CD4-positive, alpha-beta memory T cell (primary cell): ENCODE data around the gene PSMF1. TPM values are rescaled to one million over a fixed set of nuclear protein-coding genes. Genes with fewer than 3 reads are reported as not detected.

ENCODE experiments used
- CTCF ChIA-PET: fragments of 350-600 bp; sonication (Branson Sonifier 250); formaldehyde crosslinking; loops from one replicate; lab custom pipeline; 2021; ENCODE audit warnings: inconsistent platforms; ENCODE audit not compliant: partially characterized antibody; lab: Charles Lee
- POLR2A ChIA-PET: fragments of 350-600 bp; sonication (Branson Sonifier 250); formaldehyde crosslinking; loops from one replicate; lab custom pipeline; 2021; ENCODE audit not compliant: partially characterized antibody; lab: Charles Lee
- DNase-seq, 5 donors: peaks; one replicate each; pipeline versions ENCODE4 v3.0.0 to v3.0.0-alpha.2; 2020 to 2022; ENCODE audit warnings: mixed read lengths in 1 of 5
- H3K27ac ChIP-seq: one replicate; pipeline ENCODE4 v1.7.0; 2013; ENCODE audit warnings: low read depth, low read length
- H3K27me3 ChIP-seq: 2 replicates; pipeline ENCODE4 v1.7.0; 2013; ENCODE audit warnings: mild to moderate bottlenecking, low read length, moderate library complexity; ENCODE audit not compliant: insufficient read depth
- H3K36me3 ChIP-seq: 2 replicates; pipeline ENCODE4 v1.7.0; 2013; ENCODE audit warnings: mild to moderate bottlenecking, low read length, moderate library complexity; ENCODE audit not compliant: insufficient read depth
- H3K4me1 ChIP-seq: 2 replicates; pipeline ENCODE4 v1.7.0; 2013; ENCODE audit warnings: mild to moderate bottlenecking, low read length, moderate library complexity; ENCODE audit not compliant: insufficient read depth
- H3K4me3 ChIP-seq, 2 donors: one replicate each; pipeline ENCODE4 v1.7.0; 2013; ENCODE audit warnings: low read length in 2 of 2, mild to moderate bottlenecking in 1 of 2
- H3K9me3 ChIP-seq, 2 donors: one replicate each; pipeline ENCODE4 v1.7.0; 2013; ENCODE audit warnings: low read length in 2 of 2, control low read depth in 1 of 2; ENCODE audit not compliant: control insufficient read depth in 1 of 2
- H3K27ac Mint-ChIP-seq, 7 donors: one replicate each; pipeline ENCODE4 v1.8.0; 2020 to 2021; ENCODE audit warnings: mixed read lengths in 7 of 7, mild to moderate bottlenecking in 6 of 7, inconsistent platforms in 3 of 7, moderate library complexity in 3 of 7
- H3K27me3 Mint-ChIP-seq, 2 donors: one replicate each; pipeline ENCODE4 v1.8.0; 2020 to 2021; ENCODE audit warnings: mixed read lengths in 2 of 2
- H3K36me3 Mint-ChIP-seq, 2 donors: one replicate each; pipeline ENCODE4 v1.8.0; 2020 to 2021; ENCODE audit warnings: mixed read lengths in 2 of 2, inconsistent platforms in 1 of 2, mild to moderate bottlenecking in 1 of 2
- H3K4me1 Mint-ChIP-seq, 4 donors: one replicate each; pipeline ENCODE4 v1.8.0; 2020 to 2021; ENCODE audit warnings: mixed read lengths in 4 of 4, mild to moderate bottlenecking in 1 of 4
- H3K4me3 Mint-ChIP-seq, 8 donors: one replicate each; pipeline ENCODE4 v1.8.0; 2020 to 2021; ENCODE audit warnings: mixed read lengths in 8 of 8, mild to moderate bottlenecking in 7 of 8, moderate library complexity in 6 of 8, inconsistent platforms in 3 of 8
- H3K9me3 Mint-ChIP-seq, 8 donors: one replicate each; pipeline ENCODE4 v1.8.0; 2020 to 2021; ENCODE audit warnings: mixed read lengths in 8 of 8, mild to moderate bottlenecking in 5 of 8, inconsistent platforms in 3 of 8, moderate library complexity in 1 of 8
- intact Hi-C: fragments of 100-400 bp; cut with micrococcal nuclease; formaldehyde crosslinking; loops from one replicate; pipeline ENCODE4 v1.15.1; 2023
- polyA plus RNA-seq, 2 donors: library from polyadenylated mRNA; unstranded; fragments of 300-500 nt; fragmentation: Illumina TruSeq; gene quantifications; one replicate each; pipeline ENCODE4 v1.2.3, GENCODE V29; 2021
- total RNA-seq, 2 experiments: library from RNA; stranded (reverse); gene quantifications; one replicate each; pipeline ENCODE4 v1.2.3, GENCODE V29; 2021

PSMF1 gene
- total and polyA plus RNA-seq, 4 experiments from 2014 or later: 118 to 189 (median 128) TPM

DNA sequence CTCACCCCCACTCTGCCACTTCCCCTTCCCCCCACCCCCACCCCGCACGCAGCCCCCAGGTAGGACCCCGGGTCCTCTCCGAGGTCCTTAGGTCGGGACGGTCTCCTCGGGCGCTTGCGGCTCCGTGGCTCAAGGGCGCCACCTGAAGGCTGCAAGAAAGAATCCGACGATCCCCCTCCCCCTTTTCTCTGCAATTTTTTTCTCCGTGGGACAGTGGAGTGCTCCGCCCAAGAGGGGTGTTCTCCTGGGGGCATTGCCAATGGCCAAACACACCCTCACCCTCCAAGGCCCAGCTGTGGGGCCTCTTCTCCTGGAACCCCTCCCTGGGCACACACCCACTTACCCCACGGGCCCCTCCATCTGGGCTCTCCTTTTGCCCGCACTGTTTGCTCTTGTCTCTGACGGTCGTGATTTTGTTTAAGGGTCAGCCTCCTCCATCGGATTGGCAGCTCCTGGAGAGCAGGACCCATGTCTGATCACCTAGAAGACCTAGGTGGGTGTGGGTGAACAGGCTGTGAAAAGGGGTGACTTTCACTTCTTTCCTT is 67.5 kb downstream of the PSMF1 start:
- Histone ChIP-seq H3K36me3 (no peaks in the 10 kb centered on the region), H3K27me3 (peaks cover 3% of the 10 kb centered on the region), H3K27ac (no peak overlapping the region), H3K4me1 (peaks cover 14% of the 10 kb centered on the region), H3K4me3 (no peak overlapping the region), H3K9me3 (no peaks in the 10 kb centered on the region)
- CTCF ChIA-PET: no interaction called here
- Mint-ChIP-seq H3K27ac (peak overlapping the region in 1 of 7 donors; percentile 60), H3K4me3 (peak overlapping the region in 7 of 8 donors; percentile 1 to 82 (median 68)), H3K27me3 (peaks cover 23 to 25% of the 10 kb centered on the region in 2 donors), H3K9me3 (peaks cover 0 to 1% (median 0%) of the 10 kb centered on the region in 8 donors), H3K36me3 (no peaks in the 10 kb centered on the region), H3K4me1 (peaks cover 6 to 13% (median 9%) of the 10 kb centered on the region in 4 donors)
- intact Hi-C loops: loop anchor here (10.0 kb wide), 1 partner anchor 211 kb away; no protein-coding TSS in a partner anchor
- POLR2A ChIA-PET: no interaction called here
- peak in 4 of 5 donors; percentile 28 to 37 (median 30) for DNase-seq

DNA sequence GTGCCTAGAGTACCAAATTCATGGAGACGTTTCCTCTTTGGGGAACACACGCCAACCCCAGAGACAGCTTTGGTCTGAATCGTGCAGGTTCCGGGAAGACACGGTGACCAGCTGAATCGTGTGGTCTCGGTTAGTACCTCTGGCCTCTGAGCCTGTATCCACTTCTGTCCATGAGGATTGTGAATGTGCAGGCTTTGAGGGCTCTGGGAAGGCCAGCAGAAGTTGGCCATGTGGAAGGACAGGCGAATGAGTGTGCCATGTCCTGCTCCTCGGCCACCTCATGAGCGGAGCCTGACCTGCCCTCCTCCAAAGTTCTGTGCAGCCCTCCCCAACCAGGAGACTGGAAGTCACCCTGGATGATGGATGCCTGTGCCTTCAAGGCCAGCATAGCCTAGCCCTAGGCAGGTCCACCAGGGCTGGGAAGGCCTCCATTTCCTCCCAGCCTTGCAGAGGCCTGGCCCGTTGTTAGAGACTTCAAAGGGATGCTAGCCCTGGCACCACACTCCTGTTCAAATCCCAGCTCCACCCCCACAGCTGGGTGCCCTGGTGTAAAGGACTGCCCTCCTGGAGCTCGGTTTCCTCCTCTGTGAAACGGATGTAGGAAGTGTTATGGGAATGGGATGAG is 68.1 kb downstream of the PSMF1 start:
- H3K4me3 Mint-ChIP-seq: peak overlapping the region in 4 of 8 donors; percentile 9 to 82 (median 74)

DNA sequence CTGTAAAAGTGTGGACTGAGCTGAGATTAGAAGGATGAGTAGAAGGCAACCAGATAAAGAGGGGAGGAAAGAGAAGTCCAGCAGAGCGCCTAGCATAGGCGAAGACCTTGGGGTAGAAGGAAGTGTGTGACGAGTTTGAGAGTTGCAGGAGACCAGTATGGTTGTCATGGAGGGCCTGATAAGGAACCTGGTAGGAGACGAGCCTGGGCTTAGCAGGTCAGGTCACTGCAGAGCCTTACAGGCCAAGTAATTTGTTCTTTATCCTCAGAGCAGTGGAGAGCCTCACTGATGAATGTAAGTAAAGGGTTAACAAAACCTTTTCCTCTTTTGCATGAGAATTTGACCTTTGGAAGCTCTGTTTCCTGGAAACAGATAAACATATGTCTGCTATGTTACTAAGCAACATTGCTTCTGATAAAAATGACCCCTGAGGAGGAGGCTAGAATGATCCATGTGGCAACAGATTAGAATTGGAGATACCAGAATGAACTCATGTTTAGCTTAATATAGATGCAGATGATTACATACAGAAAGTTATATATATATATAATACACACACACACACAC is 69.3 kb downstream of the PSMF1 start:
- no peaks in the 10 kb centered on the region for H3K36me3 Mint-ChIP-seq
- no peak overlapping the region for H3K27ac Mint-ChIP-seq
- H3K4me3 Mint-ChIP-seq: no peak overlapping the region
- ChIA-PET POLR2A (no interaction called here), CTCF (interaction anchor here (0.9 kb wide), 1 partner anchor 81 kb away, joined by 3 read pairs; no protein-coding TSS in a partner anchor)
- peaks cover 0 to 1% (median 0%) of the 10 kb centered on the region in 8 donors for H3K9me3 Mint-ChIP-seq
- Histone ChIP-seq H3K36me3 (no peaks in the 10 kb centered on the region), H3K4me1 (peaks cover 14% of the 10 kb centered on the region), H3K27me3 (peaks cover 3% of the 10 kb centered on the region), H3K4me3 (no peak overlapping the region), H3K27ac (no peak overlapping the region), H3K9me3 (no peaks in the 10 kb centered on the region)
- peaks cover 23 to 25% of the 10 kb centered on the region in 2 donors for H3K27me3 Mint-ChIP-seq
- peaks cover 6 to 13% (median 9%) of the 10 kb centered on the region in 4 donors for H3K4me1 Mint-ChIP-seq
- no peak for DNase-seq
- intact Hi-C loops: loop anchor here (10.0 kb wide), 1 partner anchor 213 kb away; no protein-coding TSS in a partner anchor

More for the DNA sequence above, 68.1 kb downstream of the PSMF1 start:
- H3K9me3 ChIP-seq: no peaks in the 10 kb centered on the region
- no peaks in the 10 kb centered on the region for H3K36me3 ChIP-seq
- Mint-ChIP-seq H3K27ac (no peak overlapping the region), H3K27me3 (peaks cover 23 to 25% of the 10 kb centered on the region in 2 donors), H3K4me1 (peaks cover 6 to 13% (median 9%) of the 10 kb centered on the region in 4 donors), H3K36me3 (no peaks in the 10 kb centered on the region), H3K9me3 (peaks cover 0 to 1% (median 0%) of the 10 kb centered on the region in 8 donors)
- H3K27me3 ChIP-seq: peaks cover 3% of the 10 kb centered on the region
- H3K27ac ChIP-seq: no peak overlapping the region
- ChIA-PET POLR2A (no interaction called here), CTCF (no interaction called here)
- H3K4me3 ChIP-seq: no peak overlapping the region
- peaks cover 14% of the 10 kb centered on the region for H3K4me1 ChIP-seq
- intact Hi-C loops: loop anchor here (10.0 kb wide), 1 partner anchor 212 kb away; no protein-coding TSS in a partner anchor
- no peak for DNase-seq

DNA sequence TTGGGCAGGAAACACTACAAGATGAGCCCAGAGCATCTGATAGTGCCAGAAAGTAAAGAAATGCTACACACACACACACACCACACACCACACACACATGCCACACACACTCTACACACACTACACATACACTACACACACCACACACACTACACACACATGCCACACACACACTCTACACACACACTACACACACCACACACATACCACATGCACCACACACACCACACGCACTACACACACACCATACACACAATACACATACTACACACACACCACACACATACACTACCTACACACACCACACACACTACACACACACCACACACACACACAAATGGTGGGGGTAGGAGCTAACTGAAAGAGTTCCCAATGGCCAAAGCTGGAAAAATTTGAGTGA is 69.9 kb downstream of the PSMF1 start:
- H3K27me3 ChIP-seq: peaks cover 3% of the 10 kb centered on the region
- Mint-ChIP-seq H3K27me3 (peaks cover 20% of the 10 kb centered on the region in 2 donors), H3K4me3 (no peak overlapping the region), H3K27ac (no peak overlapping the region), H3K36me3 (no peaks in the 10 kb centered on the region), H3K4me1 (peaks cover 6 to 13% (median 9%) of the 10 kb centered on the region in 4 donors), H3K9me3 (peaks cover 0 to 1% (median 0%) of the 10 kb centered on the region in 8 donors)
- POLR2A ChIA-PET: no interaction called here
- no peak overlapping the region for H3K4me3 ChIP-seq
- no peaks in the 10 kb centered on the region for H3K9me3 ChIP-seq
- intact Hi-C loops: loop anchor here (10.0 kb wide), 1 partner anchor 214 kb away; no protein-coding TSS in a partner anchor
- no peaks in the 10 kb centered on the region for H3K36me3 ChIP-seq
- no peak for DNase-seq
- H3K4me1 ChIP-seq: peaks cover 14% of the 10 kb centered on the region
- no peak overlapping the region for H3K27ac ChIP-seq
- CTCF ChIA-PET: interaction anchor here (0.9 kb wide), 1 partner anchor 81 kb away, joined by 3 read pairs; no protein-coding TSS in a partner anchor

DNA sequence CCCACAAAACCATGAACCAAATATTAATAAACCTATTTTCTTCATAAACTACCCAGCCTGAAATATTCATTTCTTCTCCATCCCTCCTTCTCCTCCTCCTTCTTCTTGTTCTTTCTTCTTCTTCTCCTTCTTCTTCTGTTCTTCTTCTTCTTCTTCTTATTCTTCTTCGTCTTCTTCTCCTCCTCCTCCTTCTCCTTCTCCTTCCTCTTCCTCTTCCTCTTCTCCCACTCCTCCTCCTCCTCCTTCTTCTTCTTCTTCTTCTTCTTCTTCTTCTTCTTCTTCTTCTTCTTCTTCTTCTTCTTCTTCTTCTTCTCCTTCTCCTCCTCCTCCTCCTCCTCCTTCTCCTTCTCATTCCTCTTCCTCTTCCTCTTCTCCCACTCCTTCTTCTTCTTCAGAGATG is 71.4 kb downstream of the PSMF1 start:
- Mint-ChIP-seq H3K36me3 (no peaks in the 10 kb centered on the region), H3K9me3 (peaks cover 0 to 1% (median 0%) of the 10 kb centered on the region in 8 donors), H3K27me3 (peaks cover 7 to 9% of the 10 kb centered on the region in 2 donors), H3K4me3 (no peak overlapping the region), H3K27ac (no peak overlapping the region), H3K4me1 (peaks cover 0 to 5% (median 2%) of the 10 kb centered on the region in 4 donors)
- ChIA-PET POLR2A (no interaction called here), CTCF (no interaction called here)
- Histone ChIP-seq H3K4me1 (peaks cover 9% of the 10 kb centered on the region), H3K4me3 (no peak overlapping the region), H3K9me3 (no peaks in the 10 kb centered on the region), H3K27me3 (no peaks in the 10 kb centered on the region), H3K36me3 (no peaks in the 10 kb centered on the region), H3K27ac (no peak overlapping the region)
- DNase-seq: no peak
- intact Hi-C loops: loop anchor here (10.0 kb wide), 1 partner anchor 215 kb away; no protein-coding TSS in a partner anchor

DNA sequence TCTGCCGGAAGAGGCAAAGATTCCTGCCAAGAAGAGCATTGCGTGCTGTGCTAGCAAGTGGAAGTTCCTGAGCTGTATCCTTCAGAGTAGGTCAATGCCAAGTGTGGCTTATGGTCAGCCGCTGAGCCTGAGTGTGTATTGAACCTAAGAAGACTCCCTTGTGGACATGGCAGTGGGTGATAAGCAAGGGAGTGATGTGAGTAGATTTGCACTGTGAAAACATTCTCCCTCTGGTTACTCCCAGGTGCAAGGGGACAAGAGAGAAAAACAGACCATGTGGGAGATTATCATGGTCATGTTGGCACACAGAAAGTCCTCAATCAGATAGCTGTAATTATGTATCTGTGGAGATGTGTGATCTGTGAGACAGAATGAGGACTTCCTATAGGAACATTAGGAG is 72.4 kb downstream of the PSMF1 start:
- DNase-seq: no peak
- H3K36me3 ChIP-seq: no peaks in the 10 kb centered on the region
- no peak overlapping the region for H3K27ac ChIP-seq
- CTCF ChIA-PET: interaction anchor here (0.7 kb wide), 1 partner anchor 16 kb away, joined by 3 read pairs; no protein-coding TSS in a partner anchor
- Mint-ChIP-seq H3K27me3 (peaks cover 6 to 9% of the 10 kb centered on the region in 2 donors), H3K9me3 (peaks cover 0 to 2% (median 0%) of the 10 kb centered on the region in 8 donors), H3K27ac (no peak overlapping the region), H3K36me3 (no peaks in the 10 kb centered on the region), H3K4me1 (peaks cover 0 to 5% (median 2%) of the 10 kb centered on the region in 4 donors), H3K4me3 (no peak overlapping the region)
- H3K9me3 ChIP-seq: no peaks in the 10 kb centered on the region
- POLR2A ChIA-PET: no interaction called here
- H3K4me1 ChIP-seq: peaks cover 7% of the 10 kb centered on the region
- intact Hi-C loops: no loop called here
- H3K4me3 ChIP-seq: no peak overlapping the region
- no peaks in the 10 kb centered on the region for H3K27me3 ChIP-seq

DNA sequence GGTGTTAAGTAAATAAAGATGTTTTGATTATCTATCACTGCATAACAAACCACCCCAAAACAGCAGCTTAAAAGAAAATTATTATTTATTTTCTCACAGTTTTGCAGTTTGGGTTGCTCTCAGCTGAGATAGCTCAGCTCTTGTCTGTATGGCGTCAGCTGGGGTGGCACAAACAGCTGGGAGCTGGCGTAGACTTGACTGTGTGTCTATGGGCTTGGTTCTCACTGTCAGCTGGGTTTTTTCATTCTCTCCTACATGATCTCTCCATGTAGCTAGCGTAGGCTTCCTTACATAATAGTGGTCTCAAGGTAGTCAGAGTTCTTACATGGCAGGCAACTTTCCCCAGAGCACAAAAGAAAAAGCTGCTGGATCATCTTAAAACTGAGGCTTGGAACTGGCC is 72.9 kb downstream of the PSMF1 start:
- POLR2A ChIA-PET: no interaction called here
- Mint-ChIP-seq H3K27me3 (peaks cover 1 to 6% of the 10 kb centered on the region in 2 donors), H3K4me3 (no peak overlapping the region), H3K9me3 (peaks cover 0 to 1% (median 0%) of the 10 kb centered on the region in 8 donors), H3K36me3 (no peaks in the 10 kb centered on the region), H3K27ac (no peak overlapping the region), H3K4me1 (no peaks in the 10 kb centered on the region)
- intact Hi-C loops: no loop called here
- no peaks in the 10 kb centered on the region for H3K36me3 ChIP-seq
- H3K4me1 ChIP-seq: peaks cover 2% of the 10 kb centered on the region
- H3K27me3 ChIP-seq: no peaks in the 10 kb centered on the region
- CTCF ChIA-PET: interaction anchor here (0.7 kb wide), 1 partner anchor 15 kb away, joined by 3 read pairs; no protein-coding TSS in a partner anchor
- no peaks in the 10 kb centered on the region for H3K9me3 ChIP-seq
- no peak for DNase-seq
- H3K27ac ChIP-seq: no peak overlapping the region
- no peak overlapping the region for H3K4me3 ChIP-seq
